ENCODE data around the gene ZNF823.
"Not testable (repeated sequence)": the region's sequence is repeated elsewhere in the genome, so short reads cannot be mapped to it uniquely, and the experiment has no call there.

The ZNF823 gene

GRCh38 chr19:11738746-11739620, at the start of gene ZNF823:
Gene ZNF823, minus strand, starts transcription at chr19:11738946. Its CDS starts 127 bp downstream, at chr19:11738819.
- peak; percentile 94 to 98 (median 96) for DNase-seq (ENCODE audit: low read depth in 4 of 4, low spot score in 1 of 4)

DNA sequence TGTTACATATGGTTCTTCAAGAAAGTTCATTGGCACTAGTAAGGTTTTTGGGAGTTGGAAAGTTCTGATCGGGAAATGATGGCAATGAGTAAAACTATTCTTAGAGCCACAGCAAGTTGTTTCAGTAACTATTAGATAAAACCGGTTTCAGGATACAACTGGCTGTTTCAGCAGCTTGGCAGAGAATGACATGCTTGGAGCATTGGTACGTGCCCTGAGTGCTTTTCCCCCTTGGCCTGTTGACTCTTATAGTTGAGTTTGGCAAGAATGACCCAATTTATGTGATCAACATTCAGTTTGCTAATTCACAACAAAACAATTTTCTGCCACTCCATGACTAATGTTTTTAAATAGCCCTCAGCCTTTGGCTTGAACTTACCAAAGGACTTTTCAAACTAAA, 48.8 kb upstream of the ZNF823 start:
- no peak for DNase-seq (ENCODE audit: low read depth in 4 of 4, low spot score in 1 of 4)

DNA sequence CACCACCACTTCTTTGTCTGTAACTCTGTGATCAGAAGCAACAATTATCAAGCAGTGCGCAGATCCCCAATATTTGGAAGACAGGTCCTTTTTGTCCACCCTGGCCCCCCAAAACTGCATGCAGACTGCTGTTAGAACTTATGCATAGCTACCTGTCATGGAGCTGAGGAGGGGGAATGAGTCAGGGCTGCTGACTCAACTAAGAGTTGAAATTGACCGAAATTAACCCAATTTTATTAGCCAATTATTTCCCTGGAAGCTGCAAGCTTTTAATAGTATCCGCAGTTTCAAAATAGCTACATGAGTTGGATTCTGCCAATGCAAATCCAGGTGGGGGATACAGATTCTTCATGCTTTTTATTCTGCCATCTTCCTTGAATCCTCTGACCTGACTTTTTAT, 45.6 kb upstream of the ZNF823 start:
- DNase-seq (ENCODE audit: low read depth in 4 of 4, low spot score in 1 of 4) = no peak

DNA sequence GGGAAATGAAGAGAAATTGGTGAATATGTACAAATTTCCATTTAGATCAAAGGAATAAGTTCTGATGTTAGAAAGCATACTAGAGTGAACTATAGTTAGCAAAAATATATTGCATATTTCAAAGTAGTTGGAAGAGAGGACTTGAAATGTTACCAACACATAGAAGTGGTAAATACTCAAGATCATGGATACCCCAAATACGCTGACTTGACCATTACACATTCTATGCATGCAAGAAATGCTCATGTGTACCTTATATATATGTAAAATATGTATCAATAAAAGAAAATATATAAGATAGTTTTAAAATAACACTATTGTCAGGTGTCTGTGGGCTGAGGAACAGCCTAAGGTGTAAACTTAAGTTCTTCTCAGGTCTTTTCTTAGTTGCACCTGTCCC, 45.0 kb upstream of the ZNF823 start:
- no peak for DNase-seq (ENCODE audit: low read depth in 4 of 4, low spot score in 1 of 4)

DNA sequence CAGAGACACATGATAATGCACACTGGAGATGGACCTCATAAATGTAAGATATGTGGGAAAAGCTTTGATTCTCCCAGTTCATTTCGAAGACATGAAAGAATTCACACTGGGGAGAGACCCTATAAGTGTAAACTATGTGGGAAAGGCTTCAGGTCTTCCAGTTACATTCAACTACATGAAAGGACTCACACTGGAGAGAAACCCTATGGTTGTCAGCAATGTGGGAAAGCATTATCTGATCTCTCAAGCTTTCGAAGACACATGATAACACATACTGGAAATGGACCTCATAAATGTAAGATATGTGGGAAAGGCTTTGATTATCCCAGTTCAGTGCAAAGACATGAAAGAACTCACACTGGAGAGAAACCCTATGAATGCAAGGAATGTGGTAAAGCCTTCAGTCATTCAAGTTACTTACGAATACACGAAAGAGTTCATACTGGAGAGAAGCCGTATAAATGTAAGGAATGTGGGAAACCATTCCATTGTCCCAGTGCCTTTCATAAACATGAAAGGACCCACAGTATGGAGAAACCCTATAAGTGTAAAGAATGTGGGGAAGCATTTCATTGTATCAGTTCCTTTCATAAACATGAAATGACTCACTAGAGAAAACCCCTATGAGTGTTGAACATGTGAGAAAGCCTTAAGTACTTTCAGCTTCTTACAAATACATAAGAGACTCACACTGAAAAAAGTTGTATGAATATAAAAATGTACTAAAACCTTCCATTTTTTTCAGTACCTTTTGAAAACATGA, 42.7 kb upstream of the ZNF823 start:
- no peak for DNase-seq (ENCODE audit: low read depth in 4 of 4, low spot score in 1 of 4)

- no peak for DNase-seq (ENCODE audit: low read depth in 4 of 4, low spot score in 1 of 4)
These were observed 41.8 kb upstream of the ZNF823 start for GRCh38 chr19:11780431-11781020.

DNA sequence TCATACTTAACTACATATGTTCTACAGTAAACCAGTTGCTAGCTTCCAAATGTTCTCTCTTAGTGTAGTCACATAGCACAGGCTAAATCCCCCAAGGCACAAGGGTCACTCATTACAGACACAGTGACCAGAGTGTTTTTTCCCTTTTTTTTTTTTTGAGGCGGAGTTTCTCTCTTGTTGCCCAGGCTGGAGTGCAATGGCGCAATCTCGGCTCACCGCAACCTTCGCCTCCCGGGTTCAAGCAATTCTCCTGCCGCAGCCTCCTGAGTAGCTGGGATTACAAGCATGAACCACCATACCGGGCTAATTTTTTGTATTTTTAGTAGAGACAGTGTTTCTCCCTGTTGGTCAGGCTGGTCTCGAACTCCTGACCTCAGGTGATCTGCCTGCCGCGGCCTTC, 37.9 kb upstream of the ZNF823 start:
- DNase-seq (ENCODE audit: low read depth in 4 of 4, low spot score in 1 of 4) = not testable (repeated sequence)

DNA sequence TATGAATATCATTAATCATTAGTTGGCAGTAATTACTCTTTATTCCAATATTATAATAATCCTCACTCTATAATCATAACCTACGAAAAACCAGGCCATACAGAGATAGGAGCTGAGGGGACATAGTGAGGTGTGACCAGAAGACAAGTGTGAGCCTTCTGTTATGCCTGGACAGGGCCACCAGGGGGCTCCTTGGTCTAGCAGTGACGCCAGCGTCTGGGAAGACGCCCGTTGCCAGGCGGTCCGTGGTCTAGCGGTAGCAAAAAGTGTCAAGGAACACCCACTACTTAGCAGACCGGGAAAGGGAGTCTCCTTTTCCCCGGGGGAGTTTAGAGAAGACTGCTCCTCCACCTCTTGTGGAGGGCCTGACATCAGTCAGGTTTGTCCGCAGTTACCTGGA, 32.8 kb upstream of the ZNF823 start:
- not testable (repeated sequence) for DNase-seq (ENCODE audit: low read depth in 4 of 4, low spot score in 1 of 4)

GRCh38 chr19:11769995-11770394, 31.2 kb upstream of the ZNF823 start:
- no peak for DNase-seq (ENCODE audit: low read depth in 4 of 4, low spot score in 1 of 4)

DNA sequence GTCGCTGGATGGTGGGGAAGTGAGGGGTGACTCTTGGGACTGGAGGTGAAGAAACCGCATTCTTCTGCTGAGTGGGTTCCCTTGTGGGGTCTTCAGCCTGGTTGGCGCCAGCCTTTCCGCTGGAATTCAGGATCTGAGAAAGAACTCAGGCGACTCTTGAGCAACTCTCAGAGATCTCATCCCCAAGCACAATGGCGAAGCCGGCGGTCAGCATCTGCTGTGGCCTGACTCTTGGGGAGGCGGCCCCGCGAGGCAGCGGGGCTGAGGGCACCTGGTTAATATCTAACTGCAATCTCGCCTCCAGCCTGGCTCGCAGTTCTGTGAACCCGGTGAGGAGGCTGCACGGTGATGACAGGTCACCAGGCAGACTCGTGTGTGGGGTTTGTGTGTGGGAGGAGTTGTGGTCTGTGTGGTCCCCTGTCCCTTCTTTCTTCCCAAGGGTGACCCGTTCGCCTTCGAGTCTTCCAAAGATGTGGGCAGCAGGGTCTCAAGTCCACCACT, 28.9 kb upstream of the ZNF823 start:
- DNase-seq (ENCODE audit: low read depth in 4 of 4, low spot score in 1 of 4) = peak in 1 of 4 experiments; percentile 13

DNA sequence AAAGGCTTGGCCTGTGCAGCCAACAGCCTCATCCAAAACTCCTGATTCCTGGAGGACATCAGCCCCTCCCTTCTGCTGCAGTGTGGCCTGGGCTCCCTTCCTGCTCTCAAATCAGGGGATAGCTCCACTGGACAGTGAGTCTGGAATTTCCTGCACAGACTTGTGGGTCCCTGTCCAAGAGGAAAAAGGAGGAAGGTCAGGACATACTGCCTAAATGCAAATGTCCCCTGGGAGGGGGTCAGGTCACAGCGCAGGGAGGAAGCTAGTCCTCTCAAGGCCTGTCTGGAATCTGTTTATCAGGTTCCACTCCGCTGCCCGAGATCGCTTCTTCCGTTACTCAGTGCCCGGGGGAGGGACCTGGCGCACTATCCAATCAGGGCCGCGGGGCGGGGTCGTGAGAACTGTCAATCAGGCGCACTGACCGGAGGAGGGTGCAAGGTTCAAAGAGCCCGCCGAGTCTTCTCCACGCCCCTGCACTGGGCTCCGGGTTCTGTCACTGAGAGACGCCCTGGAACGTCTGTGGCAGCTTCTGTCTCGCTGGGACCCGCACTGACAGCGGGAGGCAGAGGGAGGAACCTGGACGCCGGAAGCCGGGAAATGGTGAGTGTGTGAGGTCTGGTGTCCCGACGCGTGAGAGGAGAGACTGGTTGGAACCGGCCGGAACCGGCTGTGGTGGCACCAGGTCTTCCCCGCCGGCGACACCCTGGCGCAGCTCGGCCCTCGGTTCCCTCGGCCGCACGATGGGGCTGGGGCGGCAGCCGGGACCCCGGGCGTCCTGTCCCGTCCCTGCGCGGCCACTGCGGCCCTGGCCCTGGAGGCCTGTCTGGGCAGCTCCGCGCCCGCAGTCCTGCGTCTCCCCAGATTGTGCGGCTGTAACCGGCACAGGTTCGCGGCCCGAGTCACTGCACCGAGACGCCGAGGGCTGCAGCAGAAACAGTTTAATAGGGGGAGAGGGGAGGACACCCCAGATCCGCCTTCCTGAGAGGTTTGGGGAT, 28.1 kb upstream of the ZNF823 start, which contains the start of gene ZNF441:
ZNF441 (plus strand) TSS at position 404 of the 995 bp plus-strand sequence; CDS start at position 598, 194 bp downstream.
- DNase-seq (ENCODE audit: low read depth in 4 of 4, low spot score in 1 of 4) = peak; percentile 82 to 95 (median 92)

DNA sequence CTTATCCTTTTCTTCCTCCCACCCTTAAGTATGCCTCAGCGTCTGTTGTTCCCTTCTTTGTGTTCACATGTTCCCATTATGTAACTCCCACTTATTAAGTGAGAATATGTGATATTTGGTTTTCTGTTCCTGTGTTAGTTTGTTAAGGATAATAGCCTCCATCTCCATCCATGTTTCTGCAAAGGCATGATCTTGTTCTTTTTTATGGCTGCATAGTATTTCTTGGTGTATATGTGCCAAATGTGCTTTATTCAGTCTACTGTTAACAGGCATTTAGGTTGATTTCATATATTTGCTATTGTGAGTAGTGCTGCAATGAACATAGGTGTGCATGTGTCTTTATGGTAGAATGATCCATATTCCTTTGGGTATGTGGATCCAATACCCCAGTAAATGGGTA, 24.9 kb upstream of the ZNF823 start:
- DNase-seq (ENCODE audit: low read depth in 4 of 4, low spot score in 1 of 4) = no peak

DNA sequence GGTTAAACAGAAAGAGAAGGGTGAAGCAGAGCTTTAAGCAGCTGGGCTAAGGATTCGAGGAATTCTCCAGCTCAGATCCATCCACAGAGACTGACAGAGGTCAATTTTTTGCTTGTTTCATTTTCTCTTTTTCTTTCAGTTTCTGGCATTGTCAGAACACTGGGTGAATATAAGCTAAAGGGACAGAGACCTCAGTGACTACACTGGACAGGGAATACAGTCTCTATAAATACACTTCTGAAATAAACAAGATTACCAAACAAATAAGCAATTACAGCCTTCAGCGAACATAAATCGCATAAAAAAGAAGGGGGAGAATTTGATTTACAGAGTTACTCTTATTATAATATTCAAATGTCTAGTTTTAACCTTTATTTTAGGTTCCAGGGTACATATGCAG, 24.4 kb upstream of the ZNF823 start:
- DNase-seq (ENCODE audit: low read depth in 4 of 4, low spot score in 1 of 4) = no peak

GRCh38 chr19:11759805-11760204, 21.1 kb upstream of the ZNF823 start:
- no peak for DNase-seq (ENCODE audit: low read depth in 4 of 4, low spot score in 1 of 4)

GRCh38 chr19:11756965-11757364, 18.2 kb upstream of the ZNF823 start:
- no peak for DNase-seq (ENCODE audit: low read depth in 4 of 4, low spot score in 1 of 4)

DNA sequence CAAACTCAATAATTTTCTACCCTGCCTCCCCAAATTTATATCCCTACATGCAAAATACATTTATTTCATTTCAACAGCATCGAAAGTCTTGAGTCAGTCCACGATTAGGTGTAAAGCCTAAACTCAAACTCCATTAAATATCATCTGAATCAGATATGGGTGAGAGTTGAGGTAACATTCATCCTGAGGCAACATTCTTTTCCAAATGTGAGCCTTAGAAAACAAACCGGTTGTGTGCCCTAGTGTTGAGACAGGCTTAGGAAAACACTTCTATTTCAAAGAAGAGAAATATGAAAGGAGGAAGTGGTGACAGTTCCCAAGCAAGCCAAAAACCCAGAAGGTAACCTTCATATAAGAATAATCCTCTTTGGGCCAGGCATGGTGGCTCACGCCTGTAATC, 15.9 kb upstream of the ZNF823 start:
- DNase-seq (ENCODE audit: low read depth in 4 of 4, low spot score in 1 of 4) = no peak

DNA sequence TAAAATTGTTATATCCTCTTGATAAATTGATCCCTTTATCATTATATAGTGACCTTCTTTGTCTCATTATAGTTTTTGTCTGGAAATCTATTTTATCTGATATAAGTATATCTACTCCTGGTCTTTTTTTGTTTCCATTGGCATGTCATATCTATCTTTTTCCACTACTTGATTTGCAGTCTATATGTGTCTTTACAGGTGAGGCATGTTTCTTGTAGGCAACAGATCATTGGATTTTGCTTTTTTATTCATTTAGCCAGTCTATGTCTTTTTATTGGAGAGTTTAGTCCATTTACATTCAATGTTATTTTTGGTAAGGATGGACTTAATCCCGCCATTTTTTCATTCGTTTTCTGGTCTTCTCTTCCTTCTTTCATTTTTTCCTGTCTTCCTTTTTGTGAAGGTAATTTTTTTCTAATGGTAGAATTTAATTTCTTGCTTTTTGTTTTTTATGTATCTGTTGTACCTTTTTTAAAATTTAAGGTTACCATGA, 13.5 kb upstream of the ZNF823 start:
- DNase-seq (ENCODE audit: low read depth in 4 of 4, low spot score in 1 of 4) = no peak

DNA sequence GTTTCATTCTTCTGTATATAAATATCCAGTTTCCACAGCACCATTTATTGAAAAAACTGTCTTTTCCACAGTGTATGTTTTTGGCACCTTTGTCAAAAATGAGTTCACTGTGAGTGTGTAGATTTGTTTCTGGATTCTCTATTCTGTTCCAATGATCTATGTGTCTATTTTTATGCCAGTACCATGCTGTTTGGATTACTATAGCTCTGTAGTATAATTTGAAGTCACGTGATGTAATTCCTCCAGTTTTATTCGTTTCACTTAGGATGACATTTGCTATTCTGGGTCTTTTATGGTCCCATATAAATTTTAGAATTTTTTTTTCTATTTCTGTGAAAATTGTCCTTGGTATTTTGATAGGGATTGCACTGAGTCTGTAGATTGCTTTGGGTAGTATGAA, 11.0 kb upstream of the ZNF823 start:
- no peak for DNase-seq (ENCODE audit: low read depth in 4 of 4, low spot score in 1 of 4)

- no peak for DNase-seq (ENCODE audit: low read depth in 4 of 4, low spot score in 1 of 4)
These were observed 8.5 kb upstream of the ZNF823 start for GRCh38 chr19:11747277-11747676.

DNA sequence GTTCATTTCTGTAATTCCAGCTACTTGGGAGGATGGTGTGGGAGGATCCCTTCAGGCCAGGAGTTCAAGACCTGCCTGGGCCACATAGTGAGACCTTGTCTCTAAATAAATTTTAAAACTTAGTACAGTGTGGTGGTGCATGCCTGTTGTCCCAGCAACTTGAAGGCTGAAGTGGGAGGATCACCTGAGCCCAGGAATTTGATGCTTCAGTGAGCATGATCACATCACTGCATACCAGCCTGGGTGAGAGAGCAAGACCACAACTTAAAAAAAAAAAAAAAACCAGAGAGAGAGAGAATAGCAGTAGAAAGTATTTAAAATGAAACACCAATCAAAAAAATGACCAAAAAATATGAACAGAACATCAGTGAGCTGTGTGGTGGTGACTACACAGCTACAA, 7.1 kb upstream of the ZNF823 start:
- DNase-seq (ENCODE audit: low read depth in 4 of 4, low spot score in 1 of 4) = no peak

Data from stimulated activated CD4-positive, alpha-beta T cell treated with anti-CD3 and anti-CD28 coated beads, Interleukin-1b, Interleukin-23, amount 100 ng/mL, for 24 hours (primary cell).